H7 (cell line): Measurements from ENCODE around the gene MS4A10. TPM values are rescaled to one million over a fixed set of nuclear protein-coding genes. Genes with fewer than 3 reads are reported as not detected.

ENCODE experiments used
- DNase-seq: peaks from one replicate; pipeline ENCODE4 v3.0.0; 2012
- H3K27me3 ChIP-seq: 2 replicates; pipeline ENCODE4 v1.6.0; 2011; ENCODE audit warnings: mild to moderate bottlenecking, low read length; ENCODE audit not compliant: control insufficient read depth, insufficient read depth
- H3K36me3 ChIP-seq: replicated peaks from 2 replicates; pipeline ENCODE4 v1.5.1; 2011; ENCODE audit warnings: low read length; ENCODE audit not compliant: control insufficient read depth, insufficient read depth
- H3K4me3 ChIP-seq: 2 replicates; pipeline ENCODE4 v1.5.1; 2011; ENCODE audit warnings: low read depth, mild to moderate bottlenecking, control low read depth, low read length, moderate library complexity; ENCODE audit not compliant: insufficient read depth
- total RNA-seq: library from RNA; depleted of rRNA; stranded (reverse); fragments of >200 nt; shearing (Covaris generic); gene quantifications from 2 replicates; pipeline ENCODE4 v1.2.3, GENCODE V29; 2014

MS4A10 gene
- total RNA-seq, 1 experiment from 2014 or later = not detected

DNA sequence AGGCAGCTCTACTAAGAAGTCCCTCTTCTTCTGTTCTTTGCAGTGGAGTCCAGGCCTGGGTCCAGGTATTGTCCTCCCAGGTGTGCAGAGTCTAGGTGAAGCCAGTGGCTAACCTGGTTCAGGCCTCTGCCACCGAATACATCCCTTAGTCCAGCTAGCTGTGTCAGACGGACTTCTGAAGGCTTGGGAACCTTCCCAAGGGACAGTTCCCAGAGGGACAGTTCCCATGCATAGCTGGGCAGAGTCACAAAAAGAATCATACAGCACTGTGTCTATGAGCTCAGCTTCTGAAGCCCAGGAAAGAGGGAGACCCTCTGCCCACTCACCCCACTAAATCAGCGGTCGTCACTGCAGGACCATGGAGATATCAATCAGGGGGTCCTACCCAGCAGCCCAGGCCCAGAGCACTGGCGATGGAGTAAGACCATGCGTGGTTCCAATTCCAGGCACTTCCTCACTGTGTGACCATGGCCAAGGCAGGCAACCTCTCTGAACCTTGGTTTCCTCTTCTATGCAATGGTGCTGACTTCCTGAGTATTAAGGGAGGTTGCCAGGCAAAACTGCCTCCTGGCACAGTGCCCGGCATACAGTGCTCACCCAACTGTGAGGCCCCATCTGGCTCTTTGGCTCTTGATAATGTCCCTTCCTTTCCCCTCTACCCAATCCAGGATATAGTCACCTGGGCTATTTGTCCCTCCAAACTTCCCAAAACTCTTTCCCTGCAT, 3.4 kb downstream of the MS4A10 start:
- no peak for DNase-seq
- Histone ChIP-seq H3K36me3 (no peaks in the 10 kb centered on the region), H3K4me3 (no peak overlapping the region), H3K27me3 (no peaks in the 10 kb centered on the region)

DNA sequence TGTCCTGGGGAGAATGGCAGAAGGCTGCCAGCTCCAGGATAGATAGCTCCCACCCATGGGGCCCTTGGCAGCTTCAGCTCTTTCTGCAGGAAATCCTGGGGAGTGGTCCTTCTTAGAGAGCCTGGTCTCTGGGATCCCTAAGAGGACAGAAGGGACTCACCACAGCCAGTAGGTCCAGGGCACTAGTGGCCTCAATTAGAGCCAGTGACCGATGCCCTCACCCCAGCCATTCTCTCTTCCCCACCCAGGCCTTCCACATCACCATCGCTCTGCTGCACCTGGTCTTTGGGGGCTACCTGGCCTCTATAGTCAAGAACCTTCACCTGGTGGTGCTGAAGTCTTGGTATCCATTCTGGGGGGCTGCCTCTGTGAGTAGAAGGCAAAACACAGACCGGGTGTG, 5.6 kb downstream of the MS4A10 start:
- H3K4me3 ChIP-seq = no peak overlapping the region
- no peak for DNase-seq
- H3K27me3 ChIP-seq = no peaks in the 10 kb centered on the region
- H3K36me3 ChIP-seq = no peaks in the 10 kb centered on the region

DNA sequence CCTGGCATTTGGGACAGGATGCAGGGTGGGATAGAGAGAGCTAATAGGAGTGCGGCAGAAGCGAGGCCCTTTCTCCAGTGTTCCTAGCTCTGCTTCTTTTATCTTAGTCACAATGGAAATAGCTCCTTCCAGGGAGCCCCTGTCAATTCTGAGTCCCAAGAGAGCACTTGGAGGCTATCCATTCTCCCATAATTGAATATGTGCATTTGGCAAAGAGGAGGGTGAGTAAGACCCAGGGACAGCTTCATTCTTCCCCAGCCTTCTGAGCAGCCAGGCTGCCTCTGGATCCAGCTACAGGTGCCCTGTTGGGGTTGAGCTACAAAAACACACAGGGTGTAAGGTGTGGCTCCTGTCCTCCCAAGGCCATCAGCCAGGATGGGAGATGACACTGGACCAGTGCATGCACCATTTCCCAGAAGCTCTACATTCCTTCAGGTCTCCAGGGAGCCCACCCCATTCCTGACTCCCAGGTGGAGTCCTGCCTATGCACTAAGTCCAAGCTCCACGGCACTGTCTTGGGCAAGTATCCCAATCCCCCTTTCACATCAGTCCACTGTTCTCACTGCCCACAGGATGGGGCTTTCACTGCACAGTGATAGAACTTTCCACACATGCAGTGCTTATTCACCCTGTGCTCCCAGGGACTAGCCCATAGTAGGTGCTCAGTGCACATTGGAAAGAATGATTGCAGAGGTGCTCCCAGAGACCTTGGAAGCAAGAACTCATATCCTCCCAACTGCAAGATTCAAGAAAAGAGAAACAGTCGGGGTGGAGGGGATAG, 6.2 kb downstream of the MS4A10 start:
- DNase-seq = no peak
- H3K27me3 ChIP-seq = no peaks in the 10 kb centered on the region
- H3K4me3 ChIP-seq = no peak overlapping the region
- H3K36me3 ChIP-seq = no peaks in the 10 kb centered on the region

DNA sequence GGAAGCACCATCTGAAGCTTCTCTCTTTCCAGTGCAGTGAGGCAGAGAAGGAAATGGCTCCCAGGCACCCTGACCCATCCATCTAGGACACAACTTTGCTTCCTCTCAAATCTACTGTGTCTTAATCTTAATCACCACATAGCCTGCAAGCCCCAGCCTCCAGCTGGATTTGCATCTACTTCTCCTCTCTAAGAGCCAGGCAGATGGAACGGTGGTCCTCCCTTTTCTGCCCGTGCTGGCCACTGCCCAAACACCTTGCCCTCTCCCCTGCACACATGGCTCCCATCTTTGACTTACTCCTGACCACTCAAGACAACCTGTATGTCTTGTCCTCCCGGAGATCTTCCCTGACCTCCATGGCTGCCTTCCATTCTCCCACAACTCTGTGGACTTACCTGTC, 7.4 kb downstream of the MS4A10 start:
- DNase-seq = no peak
- H3K36me3 ChIP-seq = no peaks in the 10 kb centered on the region
- H3K4me3 ChIP-seq = no peak overlapping the region
- no peaks in the 10 kb centered on the region for H3K27me3 ChIP-seq

DNA sequence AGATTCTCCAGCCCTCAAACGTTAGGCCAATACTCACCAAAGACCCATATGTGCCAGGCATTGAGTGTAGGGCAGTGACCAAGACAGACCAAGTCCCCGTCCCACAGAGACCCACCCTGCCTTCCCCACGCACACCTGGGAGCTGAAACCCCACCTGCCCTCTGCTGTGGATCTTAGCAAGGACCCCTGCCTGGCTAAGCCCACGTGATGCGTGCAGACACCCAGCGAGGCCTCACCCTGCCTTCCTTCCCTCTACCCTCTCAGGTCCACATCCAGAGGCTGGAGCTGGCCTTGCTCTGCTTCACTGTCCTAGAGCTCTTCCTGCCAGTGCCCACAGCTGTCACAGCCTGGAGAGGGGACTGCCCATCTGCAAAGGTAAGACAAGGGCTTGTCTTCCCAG, 10.2 kb downstream of the MS4A10 start:
- DNase-seq = no peak
- H3K36me3 ChIP-seq = no peaks in the 10 kb centered on the region
- H3K27me3 ChIP-seq = no peaks in the 10 kb centered on the region
- no peak overlapping the region for H3K4me3 ChIP-seq

DNA sequence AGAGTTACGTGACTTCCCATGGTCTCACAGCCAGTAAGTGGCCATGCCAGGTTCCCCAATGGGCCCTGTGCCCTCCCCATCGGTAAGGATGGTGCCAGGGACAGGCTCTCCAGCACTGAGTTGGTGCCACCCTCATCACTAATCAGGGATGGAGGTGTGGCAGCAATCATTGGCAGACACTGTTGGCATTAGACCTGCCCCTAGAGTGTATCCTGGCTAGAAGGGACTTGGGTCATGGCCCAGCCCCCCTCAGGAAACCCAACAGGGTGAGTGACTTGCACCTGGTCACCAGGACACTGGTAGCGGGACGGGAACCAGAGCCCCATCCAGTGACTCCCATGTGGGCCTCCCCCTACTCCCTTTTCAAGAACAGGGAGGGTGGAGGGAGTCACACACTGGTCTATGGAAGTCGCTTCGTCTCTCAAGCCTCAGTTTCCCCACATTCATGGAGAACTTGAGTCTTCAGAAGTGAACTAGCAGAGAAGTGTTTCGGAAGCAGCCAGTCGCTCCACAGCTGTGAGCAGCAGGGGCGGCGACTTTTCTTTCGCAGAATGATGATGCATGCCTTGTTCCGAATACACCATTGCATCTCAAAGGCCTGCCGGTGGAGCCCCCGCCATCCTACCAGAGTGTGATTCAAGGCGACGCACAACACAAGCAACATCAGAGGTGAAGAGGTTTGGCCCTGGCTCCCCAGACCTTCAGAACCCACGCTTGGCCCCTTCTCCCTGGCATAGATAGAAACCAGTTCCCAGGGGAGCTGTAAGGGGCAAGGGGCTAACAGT, 12.9 kb downstream of the MS4A10 start:
- Histone ChIP-seq H3K36me3 (no peaks in the 10 kb centered on the region), H3K27me3 (no peaks in the 10 kb centered on the region), H3K4me3 (no peak overlapping the region)
- no peak for DNase-seq

DNA sequence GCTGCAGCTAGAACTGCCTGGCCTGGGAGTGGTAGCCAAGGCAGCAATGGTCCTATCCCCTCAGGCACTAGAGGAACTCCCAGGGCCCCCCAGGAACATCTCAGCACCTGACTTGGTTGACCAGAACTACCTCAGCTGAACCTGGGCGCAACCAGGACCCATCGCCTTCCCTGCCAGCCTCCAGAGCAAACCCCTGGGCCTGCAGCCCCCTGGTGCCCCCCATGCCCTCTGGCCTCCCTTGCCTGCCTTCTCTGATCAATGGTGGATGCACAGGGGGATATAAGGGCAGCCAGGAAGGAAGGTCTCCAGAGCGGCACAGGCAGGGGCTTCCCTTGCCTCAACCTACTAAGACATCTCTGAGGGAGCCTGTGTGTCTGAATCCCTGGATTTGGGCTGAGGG, 13.5 kb downstream of the MS4A10 start:
- Histone ChIP-seq H3K4me3 (no peak overlapping the region), H3K36me3 (no peaks in the 10 kb centered on the region), H3K27me3 (no peaks in the 10 kb centered on the region)
- DNase-seq = no peak

DNA sequence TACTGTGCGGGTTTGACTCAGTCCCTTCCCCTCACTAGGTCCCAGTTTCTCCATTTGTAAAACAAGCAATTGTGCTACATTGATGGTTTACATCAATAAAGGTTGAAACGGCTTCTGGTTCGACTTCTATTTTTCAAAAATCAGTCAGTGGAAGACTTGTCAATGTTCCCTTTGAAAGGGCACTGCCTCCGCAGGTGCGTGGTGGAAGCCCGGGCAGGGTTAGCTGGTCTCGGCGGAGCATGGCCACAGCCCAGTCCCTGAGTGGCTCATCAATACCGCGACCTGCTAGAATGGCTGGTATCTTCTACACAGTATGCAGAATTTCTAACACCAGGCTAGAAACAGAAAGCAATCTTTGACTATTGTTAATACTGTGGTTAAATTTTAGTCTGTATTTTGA, 16.1 kb downstream of the MS4A10 start:
- Histone ChIP-seq H3K36me3 (no peaks in the 10 kb centered on the region), H3K4me3 (no peak overlapping the region), H3K27me3 (no peaks in the 10 kb centered on the region)
- DNase-seq = no peak

DNA sequence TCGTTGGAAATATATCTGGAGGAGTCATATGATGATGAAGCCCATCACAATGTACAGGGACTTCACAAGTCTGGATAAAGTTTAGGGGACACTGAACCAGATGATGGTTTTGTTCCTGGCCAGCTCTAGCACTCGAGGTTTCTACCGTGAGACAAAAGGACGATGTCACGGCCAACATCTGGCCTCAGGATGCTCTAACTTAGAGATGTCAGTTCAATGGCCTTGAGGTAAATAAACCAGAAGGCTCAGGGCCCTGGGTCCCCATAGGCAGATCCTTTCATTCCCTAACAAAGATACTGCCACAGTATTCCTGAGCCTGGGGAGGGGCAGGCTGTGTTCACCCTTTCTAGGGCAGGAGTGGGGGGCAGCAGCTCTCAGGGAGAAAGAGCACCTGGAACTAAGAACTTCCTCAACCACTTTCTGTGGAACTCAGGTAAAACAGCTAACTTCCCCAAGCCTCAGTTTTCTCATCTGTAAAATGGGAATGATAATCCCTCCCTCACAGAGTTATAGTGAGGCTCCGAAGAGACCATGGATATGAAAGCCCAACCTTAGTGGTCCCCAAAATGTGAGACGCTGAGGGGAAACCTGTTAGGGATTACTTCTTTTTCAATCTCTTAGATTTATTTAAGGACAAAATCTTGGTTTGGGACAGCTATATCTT, 18.3 kb downstream of the MS4A10 start:
- Histone ChIP-seq H3K27me3 (no peaks in the 10 kb centered on the region), H3K4me3 (no peak overlapping the region), H3K36me3 (no peaks in the 10 kb centered on the region)
- DNase-seq = no peak

DNA sequence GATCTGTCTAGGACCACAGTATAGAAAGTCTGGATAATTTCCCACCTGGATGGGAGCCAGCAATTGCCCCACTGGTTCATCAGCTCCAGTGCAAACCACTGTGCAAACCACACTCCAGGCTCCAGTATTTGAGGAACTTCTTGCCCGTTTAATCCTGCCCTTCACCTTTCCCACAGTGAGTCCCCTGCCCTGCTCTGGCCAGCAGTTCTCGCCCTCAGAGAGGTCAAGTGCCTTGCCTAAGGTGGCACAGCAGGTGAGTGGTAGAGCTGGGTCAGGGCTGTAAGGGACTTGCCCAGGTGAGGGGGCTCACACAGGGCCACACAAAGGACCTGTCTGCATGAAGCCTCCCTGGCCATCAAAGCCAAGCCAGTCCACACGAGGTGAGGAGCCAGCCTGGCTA, 24.1 kb downstream of the MS4A10 start:
- no peak for DNase-seq
- no peaks in the 10 kb centered on the region for H3K36me3 ChIP-seq
- H3K4me3 ChIP-seq = no peak overlapping the region
- no peaks in the 10 kb centered on the region for H3K27me3 ChIP-seq

DNA sequence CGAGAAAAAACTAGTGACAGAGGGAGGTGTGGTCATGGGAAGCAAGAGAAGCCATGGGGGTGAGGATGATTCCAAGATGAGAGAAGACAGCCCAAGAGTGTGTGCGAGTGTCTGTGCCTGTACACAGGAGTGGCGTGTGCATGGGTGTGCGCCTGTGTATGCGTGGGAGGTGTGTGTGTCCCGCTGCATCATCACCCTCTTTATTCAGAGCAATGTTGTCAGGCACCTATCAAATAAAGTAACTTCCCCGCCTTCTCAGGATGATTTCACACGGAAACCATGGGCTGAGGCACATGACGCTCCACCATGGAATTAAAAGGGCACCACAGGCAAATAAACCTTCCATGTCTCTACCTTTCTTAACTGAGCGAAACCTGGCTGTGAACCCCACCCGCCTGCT, 24.6 kb downstream of the MS4A10 start:
- no peak for DNase-seq
- Histone ChIP-seq H3K36me3 (no peaks in the 10 kb centered on the region), H3K4me3 (no peak overlapping the region), H3K27me3 (no peaks in the 10 kb centered on the region)

DNA sequence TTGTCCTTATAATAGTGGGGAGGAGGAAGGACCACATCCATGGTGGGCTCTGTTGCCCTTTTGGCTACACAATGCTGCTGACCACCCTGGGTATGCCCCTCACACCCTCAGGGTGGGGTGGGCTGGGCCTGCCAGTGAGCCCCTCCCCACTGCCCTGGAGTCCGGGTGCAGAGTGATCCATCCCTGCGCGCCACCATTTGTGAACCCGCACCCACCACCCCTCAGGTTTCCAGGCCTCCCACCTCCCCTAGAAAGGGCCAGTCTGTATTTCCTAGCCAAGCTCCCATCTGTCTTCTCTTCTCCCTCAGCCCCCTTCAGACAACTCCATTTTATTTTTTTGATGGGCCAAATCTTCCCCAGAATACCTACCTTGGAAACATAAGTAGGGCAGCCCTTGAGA, 25.0 kb downstream of the MS4A10 start:
- H3K4me3 ChIP-seq = no peak overlapping the region
- DNase-seq = no peak
- H3K27me3 ChIP-seq = no peaks in the 10 kb centered on the region
- H3K36me3 ChIP-seq = no peaks in the 10 kb centered on the region

DNA sequence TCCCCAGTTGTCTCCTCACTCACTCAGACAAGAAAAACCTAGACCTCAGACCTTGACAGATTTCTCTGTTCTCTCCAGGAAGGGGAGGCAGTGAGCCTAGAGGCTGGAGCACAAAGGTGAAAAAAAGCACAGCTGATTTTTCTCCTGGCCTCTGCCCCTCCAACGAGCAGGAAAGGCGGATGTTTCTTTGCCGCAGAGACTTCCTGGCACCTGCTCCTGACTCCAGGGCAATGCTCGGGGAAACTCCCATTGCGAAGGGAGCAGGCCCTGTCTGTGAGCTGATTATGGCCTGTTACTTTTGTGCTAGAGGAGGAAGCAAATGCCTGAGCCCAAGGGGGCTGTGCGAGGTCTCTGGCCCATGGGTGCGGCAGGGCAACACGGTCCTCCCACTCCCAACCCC, 25.4 kb downstream of the MS4A10 start:
- DNase-seq = no peak
- Histone ChIP-seq H3K36me3 (no peaks in the 10 kb centered on the region), H3K27me3 (no peaks in the 10 kb centered on the region), H3K4me3 (no peak overlapping the region)

DNA sequence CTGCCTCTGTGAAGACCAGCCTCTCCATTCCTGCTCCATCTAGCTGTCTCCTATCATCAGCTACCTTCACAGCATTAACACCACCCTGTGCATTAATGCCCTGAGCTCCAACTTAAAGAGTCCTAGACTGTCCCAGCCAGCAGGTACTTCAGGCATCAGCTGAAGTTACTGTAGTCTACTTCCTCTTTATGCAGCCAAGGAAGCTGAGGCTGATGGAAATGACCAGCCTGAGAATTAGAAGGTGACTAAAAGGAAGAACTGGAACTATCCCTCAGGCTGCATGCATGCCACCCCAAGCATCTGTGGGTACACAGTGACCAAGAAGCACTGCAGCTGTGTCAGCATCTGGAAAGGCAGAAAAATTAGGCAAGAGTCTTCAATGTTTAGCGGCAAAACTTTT, 28.2 kb downstream of the MS4A10 start:
- Histone ChIP-seq H3K4me3 (no peak overlapping the region), H3K27me3 (no peaks in the 10 kb centered on the region), H3K36me3 (no peaks in the 10 kb centered on the region)
- no peak for DNase-seq
